HEK293T (cell line): ENCODE data around the gene ZNF433.

ENCODE experiments used
- ELF4 ChIP-seq: fragments of 450-650 bp; IDR thresholded peaks from 2 replicates; pipeline ENCODE4 v1.6.1; 2017; ENCODE audit warnings: antibody characterized with exemption
- FOXK2 ChIP-seq: fragments of 450-650 bp; IDR thresholded peaks from 2 replicates; pipeline ENCODE4 v1.6.1; 2016; ENCODE audit warnings: mild to moderate bottlenecking
- FOXM1 ChIP-seq: fragments of 450-650 bp; IDR thresholded peaks from 2 replicates; pipeline ENCODE4 v1.6.1; 2017; ENCODE audit warnings: mild to moderate bottlenecking, borderline replicate concordance
- HDGF ChIP-seq: fragments of 450-650 bp; IDR thresholded peaks from 2 replicates; pipeline ENCODE4 v1.6.1; 2017; ENCODE audit warnings: antibody characterized with exemption, borderline replicate concordance
- SP1 ChIP-seq: fragments of 450-650 bp; IDR thresholded peaks from 2 replicates; pipeline ENCODE4 v1.6.1; 2017

GRCh38 chr19:11984986-11985385 is 50.5 kb downstream of the ZNF433 start:
- no peak for TF ChIP-seq HDGF
- no peak for TF ChIP-seq ELF4
- TF ChIP-seq FOXM1: no peak
- TF ChIP-seq FOXK2: no peak
- TF ChIP-seq SP1: no peak
